SK-N-SH treated with all-trans-retinoic acid at 6 μM for 48 hours (cell line): ENCODE data around the gene HGD.

Source experiments
- ARNTL ChIP-seq: fragments of 450-650 bp; formaldehyde crosslinking; IDR thresholded peaks from 2 replicates; pipeline ENCODE4 v1.5.0; 2020; ENCODE audit warnings: low read depth, mild to moderate bottlenecking, moderate library complexity, borderline replicate concordance
- ISL1 ChIP-seq: fragments of 250-450 bp; sonication (Bioruptor Pico); IDR thresholded peaks from 2 replicates; pipeline ENCODE4 v2.1.2; 2022; ENCODE audit warnings: mild to moderate bottlenecking, moderate library complexity
- TOX ChIP-seq: fragments of 250-450 bp; sonication (Bioruptor Pico); IDR thresholded peaks from 2 replicates; pipeline ENCODE4 v1.8.0; 2021; ENCODE audit warnings: mild to moderate bottlenecking, moderate library complexity, borderline replicate concordance
- ZC3H10 ChIP-seq: fragments of 250-450 bp; sonication (Bioruptor Pico); IDR thresholded peaks from 2 replicates; pipeline ENCODE4 v1.5.1; 2021; ENCODE audit warnings: mild to moderate bottlenecking, moderate library complexity
- ZFP3 ChIP-seq: fragments of 250-450 bp; sonication (Bioruptor Pico); IDR thresholded peaks from 2 replicates; pipeline ENCODE4 v1.5.0; 2020; ENCODE audit warnings: mild to moderate bottlenecking, moderate library complexity
- ZNF565 ChIP-seq: fragments of 450-650 bp; formaldehyde crosslinking; conservative IDR thresholded peaks from 2 replicates; pipeline ENCODE4 v1.5.0; 2020; ENCODE audit warnings: low read depth, mild to moderate bottlenecking, moderate library complexity
- ZNF70 ChIP-seq: fragments of 450-650 bp; formaldehyde crosslinking; IDR thresholded peaks from 2 replicates; pipeline ENCODE4 v1.5.0; 2020; ENCODE audit warnings: mild to moderate bottlenecking, moderate library complexity
- ZNF8 ChIP-seq: fragments of 450-650 bp; formaldehyde crosslinking; IDR thresholded peaks from 2 replicates; pipeline ENCODE4 v1.5.0; 2020; ENCODE audit warnings: mild to moderate bottlenecking, moderate library complexity
- TF ChIP-seq, protein P1 (sequence below): fragments of 250-450 bp; sonication (Bioruptor Pico); IDR thresholded peaks from 2 replicates; pipeline ENCODE4 v1.8.0; 2020; ENCODE audit warnings: mild to moderate bottlenecking, moderate library complexity, borderline replicate concordance
- TF ChIP-seq, protein P2 (sequence below): fragments of 250-450 bp; sonication (Bioruptor Pico); IDR thresholded peaks from 2 replicates; pipeline ENCODE4 v1.8.0; 2021; ENCODE audit warnings: low read depth, mild to moderate bottlenecking, moderate library complexity, borderline replicate concordance
- TF ChIP-seq, protein P3 (sequence below): fragments of 250-450 bp; sonication (Bioruptor Pico); IDR thresholded peaks from 2 replicates; pipeline ENCODE4 v1.5.0; 2020; ENCODE audit warnings: mild to moderate bottlenecking, moderate library complexity
- TF ChIP-seq, protein P4 (sequence below): fragments of 250-450 bp; sonication (Bioruptor Pico); IDR thresholded peaks from 2 replicates; pipeline ENCODE4 v1.5.1; 2020; ENCODE audit warnings: low read depth, mild to moderate bottlenecking, moderate library complexity

DNA sequence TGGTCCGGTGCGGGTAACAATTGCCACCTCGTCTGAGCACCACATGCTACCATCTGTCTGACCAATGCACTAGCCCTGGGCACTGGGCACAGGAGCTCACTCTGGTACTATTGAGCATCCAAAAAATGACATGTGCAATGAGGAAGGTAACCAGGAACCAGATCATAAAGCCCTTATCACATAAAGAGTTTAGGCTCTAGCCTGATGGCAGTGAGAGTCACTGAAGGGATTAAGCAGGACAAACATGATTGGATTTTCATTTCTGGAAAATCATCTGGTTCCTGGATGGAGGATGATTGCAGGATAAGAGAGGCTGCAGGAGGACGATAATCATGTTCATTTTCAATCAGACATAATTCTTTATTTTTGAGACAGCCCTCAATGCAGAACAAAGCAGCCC is 73.5 kb downstream of the HGD start:
- TF ChIP-seq ISL1, result no peak; the same call in 1 of the 2 replicates
- no peak for TF ChIP-seq ARNTL
- TF ChIP-seq, protein P1, sequence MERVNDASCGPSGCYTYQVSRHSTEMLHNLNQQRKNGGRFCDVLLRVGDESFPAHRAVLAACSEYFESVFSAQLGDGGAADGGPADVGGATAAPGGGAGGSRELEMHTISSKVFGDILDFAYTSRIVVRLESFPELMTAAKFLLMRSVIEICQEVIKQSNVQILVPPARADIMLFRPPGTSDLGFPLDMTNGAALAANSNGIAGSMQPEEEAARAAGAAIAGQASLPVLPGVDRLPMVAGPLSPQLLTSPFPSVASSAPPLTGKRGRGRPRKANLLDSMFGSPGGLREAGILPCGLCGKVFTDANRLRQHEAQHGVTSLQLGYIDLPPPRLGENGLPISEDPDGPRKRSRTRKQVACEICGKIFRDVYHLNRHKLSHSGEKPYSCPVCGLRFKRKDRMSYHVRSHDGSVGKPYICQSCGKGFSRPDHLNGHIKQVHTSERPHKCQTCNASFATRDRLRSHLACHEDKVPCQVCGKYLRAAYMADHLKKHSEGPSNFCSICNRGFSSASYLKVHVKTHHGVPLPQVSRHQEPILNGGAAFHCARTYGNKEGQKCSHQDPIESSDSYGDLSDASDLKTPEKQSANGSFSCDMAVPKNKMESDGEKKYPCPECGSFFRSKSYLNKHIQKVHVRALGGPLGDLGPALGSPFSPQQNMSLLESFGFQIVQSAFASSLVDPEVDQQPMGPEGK (CRISPR knock-in tag), result no peak
- TF ChIP-seq ZFP3 (CRISPR knock-in tag), result no peak
- TF ChIP-seq ZNF8 (CRISPR knock-in tag), result no peak
- TF ChIP-seq, protein P2, sequence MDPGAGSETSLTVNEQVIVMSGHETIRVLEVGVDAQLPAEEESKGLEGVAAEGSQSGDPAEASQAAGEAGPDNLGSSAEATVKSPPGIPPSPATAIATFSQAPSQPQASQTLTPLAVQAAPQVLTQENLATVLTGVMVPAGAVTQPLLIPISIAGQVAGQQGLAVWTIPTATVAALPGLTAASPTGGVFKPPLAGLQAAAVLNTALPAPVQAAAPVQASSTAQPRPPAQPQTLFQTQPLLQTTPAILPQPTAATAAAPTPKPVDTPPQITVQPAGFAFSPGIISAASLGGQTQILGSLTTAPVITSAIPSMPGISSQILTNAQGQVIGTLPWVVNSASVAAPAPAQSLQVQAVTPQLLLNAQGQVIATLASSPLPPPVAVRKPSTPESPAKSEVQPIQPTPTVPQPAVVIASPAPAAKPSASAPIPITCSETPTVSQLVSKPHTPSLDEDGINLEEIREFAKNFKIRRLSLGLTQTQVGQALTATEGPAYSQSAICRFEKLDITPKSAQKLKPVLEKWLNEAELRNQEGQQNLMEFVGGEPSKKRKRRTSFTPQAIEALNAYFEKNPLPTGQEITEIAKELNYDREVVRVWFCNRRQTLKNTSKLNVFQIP (CRISPR knock-in tag), result no peak
- TF ChIP-seq TOX (CRISPR knock-in tag), result no peak
- TF ChIP-seq ZNF565, result no peak
- TF ChIP-seq, protein P3, sequence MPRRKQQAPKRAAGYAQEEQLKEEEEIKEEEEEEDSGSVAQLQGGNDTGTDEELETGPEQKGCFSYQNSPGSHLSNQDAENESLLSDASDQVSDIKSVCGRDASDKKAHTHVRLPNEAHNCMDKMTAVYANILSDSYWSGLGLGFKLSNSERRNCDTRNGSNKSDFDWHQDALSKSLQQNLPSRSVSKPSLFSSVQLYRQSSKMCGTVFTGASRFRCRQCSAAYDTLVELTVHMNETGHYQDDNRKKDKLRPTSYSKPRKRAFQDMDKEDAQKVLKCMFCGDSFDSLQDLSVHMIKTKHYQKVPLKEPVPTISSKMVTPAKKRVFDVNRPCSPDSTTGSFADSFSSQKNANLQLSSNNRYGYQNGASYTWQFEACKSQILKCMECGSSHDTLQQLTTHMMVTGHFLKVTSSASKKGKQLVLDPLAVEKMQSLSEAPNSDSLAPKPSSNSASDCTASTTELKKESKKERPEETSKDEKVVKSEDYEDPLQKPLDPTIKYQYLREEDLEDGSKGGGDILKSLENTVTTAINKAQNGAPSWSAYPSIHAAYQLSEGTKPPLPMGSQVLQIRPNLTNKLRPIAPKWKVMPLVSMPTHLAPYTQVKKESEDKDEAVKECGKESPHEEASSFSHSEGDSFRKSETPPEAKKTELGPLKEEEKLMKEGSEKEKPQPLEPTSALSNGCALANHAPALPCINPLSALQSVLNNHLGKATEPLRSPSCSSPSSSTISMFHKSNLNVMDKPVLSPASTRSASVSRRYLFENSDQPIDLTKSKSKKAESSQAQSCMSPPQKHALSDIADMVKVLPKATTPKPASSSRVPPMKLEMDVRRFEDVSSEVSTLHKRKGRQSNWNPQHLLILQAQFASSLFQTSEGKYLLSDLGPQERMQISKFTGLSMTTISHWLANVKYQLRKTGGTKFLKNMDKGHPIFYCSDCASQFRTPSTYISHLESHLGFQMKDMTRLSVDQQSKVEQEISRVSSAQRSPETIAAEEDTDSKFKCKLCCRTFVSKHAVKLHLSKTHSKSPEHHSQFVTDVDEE (CRISPR knock-in tag), result peak; percentile 82; the same call in 1 of the 2 replicates
- no peak for TF ChIP-seq ZNF70 (CRISPR knock-in tag)
- TF ChIP-seq ZC3H10 (CRISPR knock-in tag), result no peak
- TF ChIP-seq, protein P4, sequence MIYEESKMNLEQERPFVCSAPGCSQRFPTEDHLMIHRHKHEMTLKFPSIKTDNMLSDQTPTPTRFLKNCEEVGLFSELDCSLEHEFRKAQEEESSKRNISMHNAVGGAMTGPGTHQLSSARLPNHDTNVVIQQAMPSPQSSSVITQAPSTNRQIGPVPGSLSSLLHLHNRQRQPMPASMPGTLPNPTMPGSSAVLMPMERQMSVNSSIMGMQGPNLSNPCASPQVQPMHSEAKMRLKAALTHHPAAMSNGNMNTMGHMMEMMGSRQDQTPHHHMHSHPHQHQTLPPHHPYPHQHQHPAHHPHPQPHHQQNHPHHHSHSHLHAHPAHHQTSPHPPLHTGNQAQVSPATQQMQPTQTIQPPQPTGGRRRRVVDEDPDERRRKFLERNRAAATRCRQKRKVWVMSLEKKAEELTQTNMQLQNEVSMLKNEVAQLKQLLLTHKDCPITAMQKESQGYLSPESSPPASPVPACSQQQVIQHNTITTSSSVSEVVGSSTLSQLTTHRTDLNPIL (CRISPR knock-in tag), result no peak
